Spleen (tissue), 11 donors: ENCODE results near the gene CENPP. TPM values are rescaled to one million over a fixed set of nuclear protein-coding genes. Genes with fewer than 3 reads are reported as not detected.

Experiments used
- DNase-seq: peaks from one replicate; pipeline ENCODE4 v3.0.0-alpha.2; 2020
- H3K27ac ChIP-seq, 8 donors: fragments of 200-600 bp; sonication (generic) in 7 of 8; 1 replicate in 4 of 8; 2 replicates in 4 of 8; pipeline versions ENCODE4 v1.5.0 to v1.8.0; 2016 to 2021; ENCODE audit warnings: inconsistent platforms in 4 of 8, mild to moderate bottlenecking in 4 of 8, moderate library complexity in 1 of 8
- H3K27me3 ChIP-seq, 7 donors: fragments of 200-600 bp; sonication (generic) in 6 of 7; replicated peaks in 1 of 7; 1 replicate in 4 of 7; 2 replicates in 3 of 7; pipeline versions ENCODE4 v1.5.0 to v1.8.0; 2016 to 2021; ENCODE audit warnings: inconsistent platforms in 3 of 7, mild to moderate bottlenecking in 1 of 7
- H3K36me3 ChIP-seq, 6 donors: fragments of 200-600 bp; sonication (generic) in 5 of 6; 1 replicate in 4 of 6; 2 replicates in 2 of 6; pipeline versions ENCODE4 v1.5.0 to v1.8.0; 2016 to 2021; ENCODE audit warnings: inconsistent platforms in 2 of 6
- H3K4me1 ChIP-seq, 6 donors: fragments of 200-600 bp; sonication (generic) in 5 of 6; 1 replicate in 3 of 6; 2 replicates in 3 of 6; pipeline versions ENCODE4 v1.5.0 to v1.8.0; 2016 to 2021; ENCODE audit warnings: inconsistent platforms in 3 of 6
- H3K4me3 ChIP-seq, 8 donors: fragments of 200-600 bp; sonication (generic) in 7 of 8; 1 replicate in 4 of 8; 2 replicates in 4 of 8; pipeline versions ENCODE4 v1.5.0 to v1.8.0; 2016 to 2021; ENCODE audit warnings: inconsistent platforms in 4 of 8, mild to moderate bottlenecking in 4 of 8, moderate library complexity in 2 of 8
- H3K9me3 ChIP-seq, 8 donors: fragments of 200-600 bp; sonication (generic) in 7 of 8; 1 replicate in 4 of 8; 2 replicates in 4 of 8; pipeline versions ENCODE4 v1.5.0 to v1.8.0; 2016 to 2021; ENCODE audit warnings: inconsistent platforms in 4 of 8
- CTCF ChIP-seq, 11 experiments: fragments of 200-600 bp in 7 of 11; fragments of 450-650 bp in 4 of 11; sonication (generic) in 4 of 11; IDR thresholded peaks in 8 of 11; conservative IDR thresholded peaks in 3 of 11; 1 replicate in 7 of 11; 2 replicates in 4 of 11; pipeline versions ENCODE4 v1.4.0 to v1.8.0; 2016 to 2021; ENCODE audit warnings: antibody characterized with exemption in 11 of 11, inconsistent platforms in 4 of 11, mild to moderate bottlenecking in 1 of 11
- POLR2A ChIP-seq, 3 donors: fragments of 450-650 bp; IDR thresholded peaks; one replicate each; pipeline ENCODE4 v1.5.1; 2017; ENCODE audit warnings: antibody characterized with exemption in 3 of 3, mild to moderate bottlenecking in 1 of 3
- POLR2AphosphoS5 ChIP-seq, 3 donors: sonication (generic); formaldehyde crosslinking; IDR thresholded peaks; one replicate each; pipeline ENCODE4 v1.5.1; 2017; ENCODE audit warnings: antibody characterized with exemption in 3 of 3
- WGBS, 5 donors: extraction: QIAGEN DNeasy Blood & Tissue Kit in 3 of 5; methylation state at CpG; one replicate each; pipeline versions ENCODE4 v1.1.5 to v1.1.7; 2013 to 2018; 5-methylcytosine and 5-hydroxymethylcytosine counted together
- intact Hi-C: fragments of 100-400 bp; cut with DNase I; formaldehyde crosslinking; loops from one replicate; pipeline ENCODE4 v1.15.0; 2023; ENCODE audit warnings: low total_unique reads
- polyA plus RNA-seq, 3 donors: library from polyadenylated mRNA; stranded (reverse); fragments of 200-250 nt; gene quantifications; one replicate each; pipeline ENCODE4 v1.2.1, GENCODE V29; 2013
- total RNA-seq, 7 donors: library from RNA; depleted of rRNA in 3 of 7; stranded (reverse); fragments of >200 nt in 3 of 7; fragmentation: NEBNext Ultra II Directional in 4 of 7; extraction: Animal tissue kit (Norgen Biotek cat#: 25700) in 4 of 7; gene quantifications; one replicate each; pipeline versions ENCODE4 v1.1.0 to v1.2.1, GENCODE V29; 2016 to 2021
- donor health status: healthy with polysubstance abuse.
- donor health status: DM: no; HTN: no; CAD: no; lungs with moderate emphysema.
- donor health status: DM: no; HTN: no; CAD: no.
- donor health status: Bipolar disorder and iron deficiency.
- donor health status: healthy.
- donor health status: DM: no; HTN: no; CAD: no.
- donor health status: DM: yes; HTN: yes; CAD: no.

Gene CENPP
- total and polyA plus RNA-seq, 10 donors = 1.7 to 15.8 (median 6.2) TPM

- Histone ChIP-seq H3K27me3 (no peaks in the 10 kb centered on the region), H3K27ac (no peak overlapping the region)
- 91 to 96% (median 93%) methylated on average over 8 of the region's 8 CpGs for WGBS, 5 donors
Observed at GRCh38 chr9:92640398-92641091, 314.8 kb downstream of the CENPP start.

GRCh38 chr9:92641092-92641809, 315.5 kb downstream of the CENPP start:
- peaks cover 0 to 14% (median 12%) of the 10 kb centered on the region in 8 donors for H3K9me3 ChIP-seq
- DNase-seq = peak; percentile 45
- 94 to 95% (median 95%) methylated on average over 17 to 20 of the region's 20 CpGs for WGBS, 5 donors
- peaks cover 6 to 100% (median 98%) of the 10 kb centered on the region in 6 donors for H3K36me3 ChIP-seq
- H3K4me3 ChIP-seq = no peak overlapping the region
- TF ChIP-seq POLR2AphosphoS5 (IDR thresholded peaks at IDR 0.05) = peak in 1 of 3 donors; percentile 10
- TF ChIP-seq POLR2A (IDR thresholded peaks at IDR 0.05) = no peak
- no peak for TF ChIP-seq CTCF (IDR thresholded peaks at IDR 0.05 in 8 of 11, conservative IDR thresholded peaks at IDR 0.05 in 3 of 11)
- intact Hi-C loops = no loop called here
- H3K4me1 ChIP-seq = no peaks in the 10 kb centered on the region
- no peaks in the 10 kb centered on the region for H3K27me3 ChIP-seq
- no peak overlapping the region for H3K27ac ChIP-seq

More at GRCh38 chr9:92640398-92641091, 314.8 kb downstream of the CENPP start:
- no peak overlapping the region for H3K4me3 ChIP-seq
- TF ChIP-seq CTCF (IDR thresholded peaks at IDR 0.05 in 8 of 11, conservative IDR thresholded peaks at IDR 0.05 in 3 of 11) = no peak
- peaks cover 0 to 7% (median 5%) of the 10 kb centered on the region in 8 donors for H3K9me3 ChIP-seq
- intact Hi-C loops = no loop called here
- H3K4me1 ChIP-seq = no peaks in the 10 kb centered on the region
- H3K36me3 ChIP-seq = peaks cover 6 to 100% (median 98%) of the 10 kb centered on the region in 6 donors
- DNase-seq = peak; percentile 53

GRCh38 chr9:92642041-92642451, 316.3 kb downstream of the CENPP start:
- Histone ChIP-seq H3K4me1 (no peaks in the 10 kb centered on the region), H3K4me3 (no peak overlapping the region), H3K27me3 (no peaks in the 10 kb centered on the region), H3K27ac (no peak overlapping the region), H3K36me3 (peaks cover 6 to 100% (median 98%) of the 10 kb centered on the region in 6 donors), H3K9me3 (peaks cover 0 to 18% (median 14%) of the 10 kb centered on the region in 8 donors)
- 82 to 95% (median 89%) methylated on average over 5 to 8 of the region's 8 CpGs for WGBS, 5 donors
- TF ChIP-seq POLR2A (IDR thresholded peaks at IDR 0.05) = no peak
- TF ChIP-seq CTCF (IDR thresholded peaks at IDR 0.05 in 8 of 11, conservative IDR thresholded peaks at IDR 0.05 in 3 of 11) = no peak
- no peak for TF ChIP-seq POLR2AphosphoS5 (IDR thresholded peaks at IDR 0.05)
- peak; percentile 68 for DNase-seq
- intact Hi-C loops = no loop called here

- intact Hi-C loops = no loop called here
- peak; percentile 43 for DNase-seq
- TF ChIP-seq POLR2AphosphoS5 (IDR thresholded peaks at IDR 0.05) (no peak), POLR2A (IDR thresholded peaks at IDR 0.05) (no peak)
- Histone ChIP-seq H3K4me3 (no peak overlapping the region), H3K27ac (no peak overlapping the region), H3K36me3 (peaks cover 8 to 100% (median 98%) of the 10 kb centered on the region in 6 donors), H3K4me1 (no peaks in the 10 kb centered on the region), H3K27me3 (no peaks in the 10 kb centered on the region), H3K9me3 (peaks cover 0 to 18% (median 14%) of the 10 kb centered on the region in 8 donors)
- 94 to 97% (median 95%) methylated on average over 7 of the region's 7 CpGs for WGBS, 5 donors
Observed at GRCh38 chr9:92642564-92642963, 316.8 kb downstream of the CENPP start.
